GM06990 (cell line): ENCODE data around the gene FOSL1.

Experiments used
- DNase-seq: peaks from one replicate; pipeline ENCODE4 v3.0.0-alpha.2; 2011; ENCODE audit not compliant: insufficient read length; ENCODE audit errors: extremely low read depth
- H3K27me3 ChIP-seq: replicated peaks from 2 replicates; pipeline ENCODE4 v1.6.0; 2011; ENCODE audit warnings: low read length; ENCODE audit not compliant: control insufficient read depth, insufficient read depth
- H3K36me3 ChIP-seq: 2 replicates; pipeline ENCODE4 v1.5.1; 2011; ENCODE audit warnings: low read length; ENCODE audit not compliant: control insufficient read depth, insufficient read depth
- H3K4me3 ChIP-seq: replicated peaks from 2 replicates; pipeline ENCODE4 v1.5.1; 2011; ENCODE audit warnings: low read depth, mild to moderate bottlenecking, control low read depth, low read length
- CTCF ChIP-seq: IDR thresholded peaks from 2 replicates; pipeline ENCODE4 v1.5.1; 2011; ENCODE audit warnings: low read length, control low read depth, mild to moderate bottlenecking, inconsistent platforms; ENCODE audit not compliant: insufficient read depth, poor library complexity, severe bottlenecking

The FOSL1 gene

GRCh38 chr11:65867284-65868071 is 32.7 kb downstream of the FOSL1 start:
- H3K4me3 ChIP-seq = no peak overlapping the region

GRCh38 chr11:65866509-65867283 is 33.5 kb downstream of the FOSL1 start:
- peaks cover 44% of the 10 kb centered on the region for H3K36me3 ChIP-seq
- no peaks in the 10 kb centered on the region for H3K27me3 ChIP-seq
- TF ChIP-seq CTCF = no peak
- no peak overlapping the region for H3K4me3 ChIP-seq
- no peak for DNase-seq

More at GRCh38 chr11:65867284-65868071, 32.7 kb downstream of the FOSL1 start:
- TF ChIP-seq CTCF = no peak
- DNase-seq = no peak
- Histone ChIP-seq H3K36me3 (peaks cover 40% of the 10 kb centered on the region), H3K27me3 (no peaks in the 10 kb centered on the region)

GRCh38 chr11:65865550-65866172 is 34.5 kb downstream of the FOSL1 start:
- DNase-seq = no peak
- TF ChIP-seq CTCF = no peak
- no peak overlapping the region for H3K4me3 ChIP-seq
- H3K27me3 ChIP-seq = no peaks in the 10 kb centered on the region
- peaks cover 44% of the 10 kb centered on the region for H3K36me3 ChIP-seq

GRCh38 chr11:65864706-65865471 is 35.3 kb downstream of the FOSL1 start:
- no peak for TF ChIP-seq CTCF
- Histone ChIP-seq H3K36me3 (peaks cover 44% of the 10 kb centered on the region), H3K27me3 (no peaks in the 10 kb centered on the region), H3K4me3 (no peak overlapping the region)
- DNase-seq = no peak

- H3K36me3 ChIP-seq = peaks cover 44% of the 10 kb centered on the region
- no peak for DNase-seq
Measured at GRCh38 chr11:65863889-65864705, 36.1 kb downstream of the FOSL1 start.

More at GRCh38 chr11:65863889-65864705, 36.1 kb downstream of the FOSL1 start:
- TF ChIP-seq CTCF = no peak
- Histone ChIP-seq H3K4me3 (no peak overlapping the region), H3K27me3 (no peaks in the 10 kb centered on the region)
